Peyer's patch (tissue), 4 donors: ENCODE results near the gene OR10J4. TPM values are rescaled to one million over a fixed set of nuclear protein-coding genes. Genes with fewer than 3 reads are reported as not detected.

Source experiments
- DNase-seq, 3 donors: peaks; one replicate each; pipeline ENCODE4 v3.0.0-alpha.2; 2017 to 2019
- H3K27ac ChIP-seq, 4 donors: fragments of 200-600 bp; sonication (generic); one replicate each; pipeline ENCODE4 v1.5.1; 2016 to 2019
- H3K27me3 ChIP-seq, 2 donors: fragments of 200-600 bp; sonication (generic); one replicate each; pipeline ENCODE4 v1.5.1; 2019
- H3K36me3 ChIP-seq, 3 donors: fragments of 200-600 bp; sonication (generic); one replicate each; pipeline ENCODE4 v1.5.1; 2016 to 2019
- H3K4me1 ChIP-seq, 4 donors: fragments of 200-600 bp; sonication (generic); one replicate each; pipeline ENCODE4 v1.5.1; 2016 to 2019
- H3K4me3 ChIP-seq, 4 donors: fragments of 200-600 bp; sonication (generic); 1 replicate in 3 of 4; 2 replicates in 1 of 4; pipeline ENCODE4 v1.5.1; 2016 to 2019; ENCODE audit warnings: mild to moderate bottlenecking in 1 of 4
- H3K9me3 ChIP-seq, 4 donors: fragments of 200-600 bp; sonication (generic); one replicate each; pipeline ENCODE4 v1.5.1; 2016 to 2019; ENCODE audit warnings: mild to moderate bottlenecking in 1 of 4
- POLR2A ChIP-seq, 2 donors: fragments of 450-650 bp; IDR thresholded peaks; one replicate each; pipeline ENCODE4 v1.5.1; 2017; ENCODE audit warnings: antibody characterized with exemption in 2 of 2, mild to moderate bottlenecking in 2 of 2, moderate library complexity in 2 of 2
- total RNA-seq, 4 donors: library from RNA; depleted of rRNA; stranded (reverse); fragments of >200 nt; gene quantifications; one replicate each; pipeline ENCODE4 v1.1.0, GENCODE V29; 2016
- TF ChIP-seq, protein P1 (sequence below), 6 experiments: fragments of 450-650 bp in 4 of 6; fragments of 200-600 bp in 2 of 6; sonication (generic) in 1 of 6; IDR thresholded peaks; one replicate each; pipeline ENCODE4 v1.5.1; 2017 to 2019; ENCODE audit warnings: antibody characterized with exemption in 6 of 6, mild to moderate bottlenecking in 3 of 6, moderate library complexity in 1 of 6

OR10J4 gene
- total RNA-seq, 4 donors from 2014 or later = not detected

DNA sequence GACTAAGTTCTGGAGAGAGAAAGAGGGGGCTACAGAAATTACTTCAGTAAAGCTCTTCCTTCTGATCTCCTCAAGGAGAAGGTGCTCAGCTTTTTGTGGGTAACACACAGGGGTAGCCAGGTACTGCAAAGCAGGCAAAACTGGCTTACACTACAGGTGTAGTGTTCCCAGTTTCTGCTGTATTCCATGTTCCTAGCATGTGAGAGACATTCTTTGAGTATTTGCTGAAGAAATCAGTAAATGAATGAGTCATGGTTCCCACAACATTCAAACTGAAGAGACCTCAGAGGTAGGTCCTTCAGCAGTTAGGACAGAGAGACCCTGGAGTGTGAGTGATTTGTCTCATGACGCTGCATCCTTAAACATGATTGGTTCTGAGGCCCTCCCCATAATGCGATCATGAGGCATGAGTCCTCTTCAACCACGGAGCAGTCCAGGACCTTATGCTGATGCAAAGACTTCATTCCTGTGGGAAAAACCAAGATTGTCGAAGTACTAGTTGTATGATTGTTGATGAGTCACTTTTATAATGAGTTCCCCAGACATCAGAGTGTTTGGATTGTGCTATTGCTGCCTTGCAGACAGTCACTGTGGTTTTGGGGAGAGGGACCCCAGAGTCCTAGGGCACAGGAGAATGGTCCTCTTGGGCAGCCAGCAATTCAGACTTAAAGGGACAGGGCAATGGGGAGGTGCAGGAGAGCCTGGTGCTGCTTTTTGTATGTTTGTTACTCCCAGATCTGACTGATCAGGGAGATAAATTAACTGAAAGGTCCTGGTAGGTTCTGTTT is 2.7 kb upstream of the OR10J4 start:
- H3K9me3 ChIP-seq = no peaks in the 10 kb centered on the region
- no peak overlapping the region for H3K27ac ChIP-seq
- no peak overlapping the region for H3K4me3 ChIP-seq
- DNase-seq = no peak
- no peaks in the 10 kb centered on the region for H3K4me1 ChIP-seq
- H3K27me3 ChIP-seq = no peaks in the 10 kb centered on the region
- H3K36me3 ChIP-seq = no peaks in the 10 kb centered on the region
- TF ChIP-seq, protein P1, sequence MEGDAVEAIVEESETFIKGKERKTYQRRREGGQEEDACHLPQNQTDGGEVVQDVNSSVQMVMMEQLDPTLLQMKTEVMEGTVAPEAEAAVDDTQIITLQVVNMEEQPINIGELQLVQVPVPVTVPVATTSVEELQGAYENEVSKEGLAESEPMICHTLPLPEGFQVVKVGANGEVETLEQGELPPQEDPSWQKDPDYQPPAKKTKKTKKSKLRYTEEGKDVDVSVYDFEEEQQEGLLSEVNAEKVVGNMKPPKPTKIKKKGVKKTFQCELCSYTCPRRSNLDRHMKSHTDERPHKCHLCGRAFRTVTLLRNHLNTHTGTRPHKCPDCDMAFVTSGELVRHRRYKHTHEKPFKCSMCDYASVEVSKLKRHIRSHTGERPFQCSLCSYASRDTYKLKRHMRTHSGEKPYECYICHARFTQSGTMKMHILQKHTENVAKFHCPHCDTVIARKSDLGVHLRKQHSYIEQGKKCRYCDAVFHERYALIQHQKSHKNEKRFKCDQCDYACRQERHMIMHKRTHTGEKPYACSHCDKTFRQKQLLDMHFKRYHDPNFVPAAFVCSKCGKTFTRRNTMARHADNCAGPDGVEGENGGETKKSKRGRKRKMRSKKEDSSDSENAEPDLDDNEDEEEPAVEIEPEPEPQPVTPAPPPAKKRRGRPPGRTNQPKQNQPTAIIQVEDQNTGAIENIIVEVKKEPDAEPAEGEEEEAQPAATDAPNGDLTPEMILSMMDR (IDR thresholded peaks at IDR 0.05) = no peak
- TF ChIP-seq POLR2A (IDR thresholded peaks at IDR 0.05) = no peak

DNA sequence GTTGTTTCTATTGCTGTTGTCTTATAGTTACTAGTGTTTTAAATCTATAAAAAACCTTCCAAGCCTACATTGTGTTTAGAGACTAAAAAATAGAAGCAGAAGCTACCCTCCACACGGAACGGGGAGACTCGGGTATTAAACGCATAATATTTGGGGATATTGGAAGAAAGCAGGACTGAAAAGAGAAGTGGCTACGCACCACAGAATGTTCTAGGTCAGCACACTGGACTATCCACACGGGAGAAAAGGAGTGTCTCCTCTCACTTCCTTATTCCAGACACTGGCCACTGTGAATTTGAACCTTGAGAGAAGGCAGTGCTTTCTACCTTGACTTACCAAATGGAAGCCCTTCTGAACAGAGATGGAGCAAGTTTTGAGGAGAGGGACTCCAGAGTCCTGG is 1.0 kb upstream of the OR10J4 start:
- TF ChIP-seq POLR2A (IDR thresholded peaks at IDR 0.05) = no peak
- TF ChIP-seq, protein P1 (IDR thresholded peaks at IDR 0.05) = no peak
- Histone ChIP-seq H3K36me3 (no peaks in the 10 kb centered on the region), H3K27ac (no peak overlapping the region), H3K4me3 (no peak overlapping the region), H3K9me3 (no peaks in the 10 kb centered on the region), H3K27me3 (no peaks in the 10 kb centered on the region), H3K4me1 (no peaks in the 10 kb centered on the region)
- DNase-seq = no peak

DNA sequence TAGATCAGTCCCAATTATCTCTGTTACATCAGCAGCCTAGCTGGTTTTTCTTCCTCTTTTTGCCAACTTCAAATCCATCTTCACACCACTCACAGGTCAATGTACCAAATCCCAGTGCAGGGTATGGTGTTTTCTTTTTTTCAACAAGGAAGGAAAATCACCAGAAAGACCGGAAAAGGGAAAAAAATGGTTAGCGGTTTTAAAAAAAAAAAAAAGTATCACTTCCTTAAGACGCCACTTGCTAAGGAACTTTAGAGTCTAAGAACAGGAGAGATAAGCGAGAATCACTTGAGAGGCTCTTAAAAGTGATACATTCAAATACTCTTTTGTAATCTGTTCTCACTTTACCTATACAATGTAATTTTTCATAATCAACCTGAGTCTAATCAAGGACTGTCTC is 4.5 kb downstream of the OR10J4 start:
- no peaks in the 10 kb centered on the region for H3K9me3 ChIP-seq
- no peak for DNase-seq
- no peak overlapping the region for H3K4me3 ChIP-seq
- TF ChIP-seq, protein P1 (IDR thresholded peaks at IDR 0.05) = no peak
- no peak for TF ChIP-seq POLR2A (IDR thresholded peaks at IDR 0.05)
- no peaks in the 10 kb centered on the region for H3K36me3 ChIP-seq
- no peak overlapping the region for H3K27ac ChIP-seq
- no peaks in the 10 kb centered on the region for H3K4me1 ChIP-seq
- H3K27me3 ChIP-seq = no peaks in the 10 kb centered on the region

DNA sequence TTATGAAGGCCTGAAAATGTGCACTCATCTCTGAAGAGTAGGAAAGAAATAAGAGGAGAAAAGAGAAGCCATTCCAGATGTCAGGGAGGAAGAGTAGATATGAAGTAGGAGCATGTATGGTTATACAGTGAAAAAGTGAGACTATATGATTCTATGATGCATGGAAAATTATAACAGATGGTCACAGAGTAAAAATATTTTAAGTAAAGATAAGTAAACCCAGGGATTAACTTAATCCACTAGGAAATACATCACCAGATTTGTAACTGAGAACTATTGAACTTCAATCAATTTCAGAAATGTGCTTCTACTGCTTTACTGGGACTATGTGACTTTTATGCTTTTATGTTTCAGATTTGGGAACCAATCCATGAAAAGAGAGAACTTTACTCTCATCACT is 7.4 kb downstream of the OR10J4 start, which contains the start of gene OR10J1:
Gene OR10J1 (plus strand): TSS at position 301 of the 400 bp plus-strand sequence. CDS start 70 bp downstream, at position 371.
- no peaks in the 10 kb centered on the region for H3K9me3 ChIP-seq
- H3K27ac ChIP-seq = no peak within 1 kb of the TSS
- H3K27me3 ChIP-seq = no peaks in the 10 kb centered on the region
- TF ChIP-seq, protein P1 (IDR thresholded peaks at IDR 0.05) = no peak
- TF ChIP-seq POLR2A (IDR thresholded peaks at IDR 0.05) = no peak
- no peak within 1 kb of the TSS for H3K4me3 ChIP-seq
- no peaks in the 10 kb centered on the region for H3K36me3 ChIP-seq
- no peak for DNase-seq
- no peaks in the 10 kb centered on the region for H3K4me1 ChIP-seq

DNA sequence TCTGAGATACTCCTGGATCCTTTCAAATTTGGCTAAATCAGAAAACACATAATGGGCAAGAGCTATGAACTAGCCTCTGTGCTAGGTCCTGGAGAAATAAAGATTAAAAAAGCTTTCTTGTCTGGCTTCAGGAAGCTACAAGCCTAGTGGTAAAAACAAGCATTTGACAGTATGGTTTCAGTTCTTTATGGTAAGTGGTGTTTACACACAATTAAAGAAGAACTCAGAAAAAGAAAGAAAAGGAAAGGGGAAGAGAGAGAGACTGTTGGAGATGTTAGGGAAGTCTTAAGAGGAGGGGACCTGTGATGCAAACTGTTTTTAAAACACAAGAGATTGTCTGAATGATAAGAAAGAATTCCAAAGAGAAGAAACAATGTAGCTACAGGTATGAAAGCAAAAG is 9.4 kb downstream of the OR10J4 start:
- H3K4me3 ChIP-seq = no peak overlapping the region
- H3K4me1 ChIP-seq = no peaks in the 10 kb centered on the region
- no peak for TF ChIP-seq POLR2A (IDR thresholded peaks at IDR 0.05)
- TF ChIP-seq, protein P1 (IDR thresholded peaks at IDR 0.05) = no peak
- no peak overlapping the region for H3K27ac ChIP-seq
- H3K27me3 ChIP-seq = no peaks in the 10 kb centered on the region
- DNase-seq = no peak
- no peaks in the 10 kb centered on the region for H3K36me3 ChIP-seq
- H3K9me3 ChIP-seq = no peaks in the 10 kb centered on the region
